Neuronal stem cell (in vitro differentiated cells): ENCODE measurements around the gene GORASP2.

Source experiments
- DNase-seq: peaks from one replicate; pipeline ENCODE4 v3.0.0-alpha.2; 2013; ENCODE audit warnings: low spot score
- H2AFZ ChIP-seq: one replicate; pipeline ENCODE4 v1.6.1; 2013; ENCODE audit warnings: mild to moderate bottlenecking, low read length, inconsistent platforms
- H2AK5ac ChIP-seq: 2 replicates; pipeline ENCODE4 v1.6.1; 2013; ENCODE audit warnings: low read depth, mild to moderate bottlenecking, inconsistent platforms, low read length, moderate library complexity, mixed read lengths
- H2BK120ac ChIP-seq: 2 replicates; pipeline ENCODE4 v1.6.1; 2013; ENCODE audit warnings: low read depth, mild to moderate bottlenecking, inconsistent platforms, low read length, moderate library complexity, mixed read lengths
- H2BK12ac ChIP-seq: one replicate; pipeline ENCODE4 v1.6.1; 2013; ENCODE audit warnings: low read length, inconsistent platforms
- H2BK15ac ChIP-seq: 2 replicates; pipeline ENCODE4 v1.6.1; 2013; ENCODE audit warnings: mild to moderate bottlenecking, low read length, inconsistent platforms, mixed read lengths
- H2BK5ac ChIP-seq: one replicate; pipeline ENCODE4 v1.6.1; 2013; ENCODE audit warnings: inconsistent platforms, mild to moderate bottlenecking, low read length, moderate library complexity
- H3K14ac ChIP-seq: one replicate; pipeline ENCODE4 v1.6.1; 2013; ENCODE audit warnings: low read length, inconsistent platforms
- H3K18ac ChIP-seq: 2 replicates; pipeline ENCODE4 v1.6.1; 2013; ENCODE audit warnings: low read length, inconsistent platforms
- H3K23ac ChIP-seq: 2 replicates; pipeline ENCODE4 v1.6.1; 2013; ENCODE audit warnings: low read depth, mild to moderate bottlenecking, mixed read lengths, low read length, inconsistent platforms; ENCODE audit not compliant: poor library complexity
- H3K27ac ChIP-seq: replicated peaks from 3 replicates; pipeline ENCODE4 v1.5.1; 2013; ENCODE audit warnings: low read length, inconsistent platforms
- H3K27me3 ChIP-seq, 3 experiments: 2 replicates each; pipeline ENCODE4 v1.6.1; 2013; ENCODE audit warnings: low read length in 3 of 3, mild to moderate bottlenecking in 2 of 3, inconsistent platforms in 1 of 3, low read depth in 1 of 3, mixed read lengths in 1 of 3, moderate library complexity in 1 of 3; ENCODE audit not compliant: control insufficient read depth in 3 of 3, insufficient read depth in 3 of 3
- H3K36me3 ChIP-seq, 2 donors: replicated peaks in 1 of 2; 2 replicates each; pipeline ENCODE4 v1.6.1; 2013; ENCODE audit warnings: low read length in 2 of 2; ENCODE audit not compliant: control insufficient read depth in 2 of 2, insufficient read depth in 2 of 2
- H3K4ac ChIP-seq: 2 replicates; pipeline ENCODE4 v1.6.1; 2013; ENCODE audit warnings: inconsistent platforms, mild to moderate bottlenecking, low read length, moderate library complexity
- H3K4me1 ChIP-seq, 2 donors: 1 replicate in 1 of 2; 2 replicates in 1 of 2; pipeline ENCODE4 v1.6.1; 2013; ENCODE audit warnings: low read length in 2 of 2, low read depth in 1 of 2; ENCODE audit not compliant: control insufficient read depth in 2 of 2, insufficient read depth in 1 of 2
- H3K4me2 ChIP-seq: one replicate; pipeline ENCODE4 v1.6.1; 2013; ENCODE audit warnings: mild to moderate bottlenecking, low read length, inconsistent platforms; ENCODE audit not compliant: insufficient read depth, poor library complexity, severe bottlenecking
- H3K4me3 ChIP-seq, 2 donors: 2 replicates each; pipeline ENCODE4 v1.5.1; 2013; ENCODE audit warnings: low read length in 2 of 2, mild to moderate bottlenecking in 2 of 2, inconsistent platforms in 1 of 2, moderate library complexity in 1 of 2
- H3K79me1 ChIP-seq: one replicate; pipeline ENCODE4 v1.6.1; 2013; ENCODE audit warnings: low read depth, mild to moderate bottlenecking, inconsistent platforms, low read length, moderate library complexity
- H3K9ac ChIP-seq: one replicate; pipeline ENCODE4 v1.6.1; 2013; ENCODE audit warnings: mild to moderate bottlenecking, low read depth, low read length, inconsistent platforms; ENCODE audit not compliant: poor library complexity
- H3K9me3 ChIP-seq, 2 donors: replicated peaks in 1 of 2; 2 replicates each; pipeline versions ENCODE3 to v1.6.1; 2013; ENCODE audit warnings: low read length in 2 of 2, mild to moderate bottlenecking in 2 of 2, inconsistent platforms in 1 of 2, low read depth in 1 of 2, mixed read lengths in 1 of 2, moderate library complexity in 1 of 2; ENCODE audit not compliant: control insufficient read depth in 2 of 2, insufficient read depth in 1 of 2
- H4K8ac ChIP-seq: one replicate; pipeline ENCODE4 v1.6.1; 2013; ENCODE audit warnings: low read depth, mild to moderate bottlenecking, inconsistent platforms, low read length, moderate library complexity
- H4K91ac ChIP-seq: one replicate; pipeline ENCODE4 v1.6.1; 2013; ENCODE audit warnings: low read length, low read depth, mild to moderate bottlenecking, inconsistent platforms; ENCODE audit not compliant: poor library complexity
- WGBS, 2 donors: extraction: QIAGEN DNeasy Blood & Tissue Kit; methylation state at CpG; one replicate each; pipeline ENCODE4 v1.1.7; 2013; ENCODE audit warnings: missing lambda C conversion rate in 2 of 2, mixed read lengths in 1 of 2; ENCODE audit not compliant: insufficient read length in 2 of 2, insufficient replicate concordance in 1 of 2; ENCODE audit errors: extremely low coverage in 2 of 2; 5-methylcytosine and 5-hydroxymethylcytosine counted together

GORASP2 gene

GRCh38 chr2:170975127-170975942, 46.3 kb downstream of the GORASP2 start:
- Histone ChIP-seq H2AFZ (no peak overlapping the region), H3K4me3 (peak overlapping the region in 1 of 2 donors; percentile 30), H3K18ac (no peak overlapping the region), H3K4ac (no peak overlapping the region), H3K79me1 (no peaks in the 10 kb centered on the region), H3K14ac (no peak overlapping the region), H2AK5ac (peak overlapping the region; percentile 60), H3K27me3 (no peaks in the 10 kb centered on the region), H2BK120ac (no peak overlapping the region), H3K4me1 (no peaks in the 10 kb centered on the region), H3K9me3 (no peaks in the 10 kb centered on the region), H3K23ac (peak overlapping the region; percentile 80), H3K9ac (no peak overlapping the region), H3K4me2 (no peak overlapping the region), H2BK12ac (no peak overlapping the region), H4K91ac (no peak overlapping the region), H4K8ac (no peak overlapping the region), H3K27ac (no peak overlapping the region), H3K36me3 (no peaks in the 10 kb centered on the region), H2BK5ac (no peak overlapping the region), H2BK15ac (peak overlapping the region; percentile 27)
- WGBS, 2 donors = no CpG with 5 or more reads among the region's 17 CpGs
- DNase-seq = no peak

- H3K9me3 ChIP-seq = no peaks in the 10 kb centered on the region
- H2BK12ac ChIP-seq = no peak overlapping the region
- no peak for DNase-seq
- no peak overlapping the region for H3K18ac ChIP-seq
- H3K9ac ChIP-seq = no peak overlapping the region
- no peak overlapping the region for H4K91ac ChIP-seq
- WGBS, 2 donors = no CpG with 5 or more reads among the region's 4 CpGs
- no peak overlapping the region for H3K27ac ChIP-seq
- H3K4me2 ChIP-seq = no peak overlapping the region
- H3K4me1 ChIP-seq = no peaks in the 10 kb centered on the region
- no peak overlapping the region for H2BK15ac ChIP-seq
- H2AFZ ChIP-seq = no peak overlapping the region
- H4K8ac ChIP-seq = no peak overlapping the region
- H2BK5ac ChIP-seq = no peak overlapping the region
- no peaks in the 10 kb centered on the region for H3K27me3 ChIP-seq
- no peaks in the 10 kb centered on the region for H3K36me3 ChIP-seq
- H2AK5ac ChIP-seq = peak overlapping the region; percentile 60
- no peak overlapping the region for H3K14ac ChIP-seq
- no peak overlapping the region for H2BK120ac ChIP-seq
- no peak overlapping the region for H3K4me3 ChIP-seq
- no peaks in the 10 kb centered on the region for H3K79me1 ChIP-seq
- no peak overlapping the region for H3K4ac ChIP-seq
- peak overlapping the region; percentile 80 for H3K23ac ChIP-seq
These were observed 46.9 kb downstream of the GORASP2 start for GRCh38 chr2:170975943-170976270.

- Histone ChIP-seq H3K9ac (no peak overlapping the region), H3K36me3 (peaks cover 0 to 20% of the 10 kb centered on the region in 2 donors), H2AK5ac (no peak overlapping the region), H4K8ac (no peak overlapping the region), H3K79me1 (peaks cover 2% of the 10 kb centered on the region), H3K4me2 (no peak overlapping the region), H2BK15ac (no peak overlapping the region), H2BK5ac (no peak overlapping the region), H3K27me3 (no peaks in the 10 kb centered on the region), H3K14ac (no peak overlapping the region), H3K23ac (no peak overlapping the region), H4K91ac (no peak overlapping the region), H2AFZ (no peak overlapping the region), H2BK120ac (no peak overlapping the region), H3K27ac (no peak overlapping the region), H3K4me1 (no peaks in the 10 kb centered on the region), H2BK12ac (no peak overlapping the region), H3K9me3 (peaks cover 0 to 4% of the 10 kb centered on the region in 2 donors), H3K18ac (no peak overlapping the region), H3K4me3 (no peak overlapping the region), H3K4ac (no peak overlapping the region)
- DNase-seq = no peak
- no CpG with 5 or more reads among the region's 1 CpG for WGBS, 2 donors
These were observed 55.0 kb downstream of the GORASP2 start for GRCh38 chr2:170984079-170984478.

GRCh38 chr2:170985407-170985806, 56.4 kb downstream of the GORASP2 start:
- Histone ChIP-seq H3K79me1 (peaks cover 2% of the 10 kb centered on the region), H2BK5ac (no peak overlapping the region), H3K27me3 (no peaks in the 10 kb centered on the region), H4K91ac (no peak overlapping the region), H4K8ac (no peak overlapping the region), H3K14ac (no peak overlapping the region), H3K9me3 (peaks cover 0 to 4% of the 10 kb centered on the region in 2 donors), H2AK5ac (no peak overlapping the region), H2AFZ (no peak overlapping the region), H3K27ac (no peak overlapping the region), H3K4me3 (no peak overlapping the region), H3K4ac (no peak overlapping the region), H3K18ac (no peak overlapping the region), H3K23ac (no peak overlapping the region), H2BK15ac (no peak overlapping the region), H2BK12ac (no peak overlapping the region), H3K4me2 (no peak overlapping the region), H3K36me3 (peaks cover 0 to 33% of the 10 kb centered on the region in 2 donors), H2BK120ac (no peak overlapping the region), H3K4me1 (no peaks in the 10 kb centered on the region), H3K9ac (no peak overlapping the region)
- DNase-seq = no peak
- no CpG with 5 or more reads among the region's 5 CpGs for WGBS, 2 donors
